OCI-LY3 (cell line): ENCODE results near the gene S100A5.

ENCODE experiments used
- CTCF ChIP-seq: fragments of 200-600, 300-600 bp; sonication (generic); IDR thresholded peaks from 2 replicates; pipeline ENCODE4 v1.5.1; 2014; ENCODE audit warnings: antibody characterized with exemption, low read length, low read depth
- EZH2phosphoT487 ChIP-seq: fragments of 200-600 bp; shearing (Covaris generic); IDR thresholded peaks from 2 replicates; pipeline ENCODE4 v1.6.1; 2018; ENCODE audit warnings: antibody characterized with exemption, mixed run types, low read depth

- TF ChIP-seq EZH2phosphoT487 = no peak
- TF ChIP-seq CTCF = no peak
Measured at GRCh38 chr1:153563991-153564390, 23.3 kb upstream of the S100A5 start.
